GM12873 (cell line): Measurements from ENCODE around the gene HDGFL3.

Source experiments
- CTCF ChIP-seq: IDR thresholded peaks from 2 replicates; pipeline ENCODE4 v1.5.1; 2012; ENCODE audit warnings: low read depth, mild to moderate bottlenecking, moderate library complexity, low read length, control low read depth; ENCODE audit not compliant: insufficient read depth; ENCODE audit errors: missing control alignments

HDGFL3 gene

GRCh38 chr15:83127547-83128150, 80.0 kb downstream of the HDGFL3 start:
- no peak for TF ChIP-seq CTCF

- no peak for TF ChIP-seq CTCF
Observed at GRCh38 chr15:83123529-83123928, 84.1 kb downstream of the HDGFL3 start.

GRCh38 chr15:83119968-83120581, 87.5 kb downstream of the HDGFL3 start:
- TF ChIP-seq CTCF, result no peak

GRCh38 chr15:83118968-83119367, 88.7 kb downstream of the HDGFL3 start:
- no peak for TF ChIP-seq CTCF

GRCh38 chr15:83118291-83118827, 89.3 kb downstream of the HDGFL3 start:
- no peak for TF ChIP-seq CTCF

GRCh38 chr15:83115831-83116565, 91.6 kb downstream of the HDGFL3 start:
- no peak for TF ChIP-seq CTCF

GRCh38 chr15:83115410-83115809, 92.2 kb downstream of the HDGFL3 start:
- no peak for TF ChIP-seq CTCF
